Left colon (tissue), 2 donors: ENCODE measurements around the gene ZMIZ2. TPM values are rescaled to one million over a fixed set of nuclear protein-coding genes. Genes with fewer than 3 reads are reported as not detected.
A peak's percentile ranks its signal among the peaks of the same experiment; 100 is the strongest.
"Not testable (repeated sequence)": the region's sequence is repeated elsewhere in the genome, so short reads cannot be mapped to it uniquely, and the experiment has no call there.

Source experiments
- ATAC-seq: fragments of 200-7000 bp; cut with Tn5 transposase; one replicate; pipeline ENCODE4 v1.9.1; 2020; ENCODE audit warnings: mild to moderate bottlenecking, moderate library complexity
- DNase-seq, 2 donors: peaks; one replicate each; pipeline ENCODE4 v3.0.0-alpha.2; 2020
- intact Hi-C, 2 donors: fragments of 100-400 bp; cut with DNase I in 1 of 2; cut with micrococcal nuclease in 1 of 2; formaldehyde crosslinking; loops; one replicate each; pipeline versions ENCODE4 v1.11.2 to v1.14.0; 2022; cut with DNase I, micrococcal nuclease
- long read RNA-seq: library from polyadenylated mRNA; unstranded; transcript quantifications from one replicate; pipeline ENCODE4 v2.0.0, GENCODE V29; 2021
- total RNA-seq, 2 donors: library from RNA; stranded (reverse); fragmentation: NEBNext Ultra II Directional; extraction: Animal tissue kit (Norgen Biotek cat#: 25700); gene quantifications; one replicate each; pipeline ENCODE4 v1.2.1, GENCODE V29; 2021
- donor health status: DM: no; HTN: no; CAD: no.
- donor health status: DM: yes; HTN: yes; CAD: no.

Gene ZMIZ2
- 10 to 100 TPM; 67.1 to 83.3 TPM for total RNA-seq
- long read RNA-seq, partial matches to known transcripts = 33 of 38 reads
- long read RNA-seq, other reads (novel, unspliced or antisense) = 5 of 38 reads

- intact Hi-C loops = no loop called here
- DNase-seq = peak; percentile 89 to 94
- ATAC-seq = peak; percentile 95
Observed at GRCh38 chr7:44748045-44748947, at the start of gene ZMIZ2. TSS of gene ZMIZ2 (plus strand) at chr7:44748847. CDS start at chr7:44756250, 7,403 bp downstream.

GRCh38 chr7:44699598-44699997, 49.0 kb upstream of the ZMIZ2 start:
- DNase-seq, ATAC-seq, intact Hi-C loops: not testable (repeated sequence)

GRCh38 chr7:44700322-44700721, 48.3 kb upstream of the ZMIZ2 start:
- ATAC-seq = no peak
- intact Hi-C loops = no loop called here
- DNase-seq = no peak

GRCh38 chr7:44703391-44703790, 45.3 kb upstream of the ZMIZ2 start:
- ATAC-seq, DNase-seq, intact Hi-C loops: not testable (repeated sequence)

GRCh38 chr7:44703921-44704320, 44.7 kb upstream of the ZMIZ2 start:
- intact Hi-C loops = no loop called here
- DNase-seq (no peak), ATAC-seq (no peak)

GRCh38 chr7:44705434-44705833, 43.2 kb upstream of the ZMIZ2 start:
- ATAC-seq = no peak
- intact Hi-C loops = no loop called here
- no peak for DNase-seq

- ATAC-seq = no peak
- intact Hi-C loops = no loop called here
Observed at GRCh38 chr7:44706788-44707557, 41.7 kb upstream of the ZMIZ2 start.

GRCh38 chr7:44707558-44708230, 41.0 kb upstream of the ZMIZ2 start:
- no peak for DNase-seq
- intact Hi-C loops = no loop called here
- ATAC-seq = no peak

More at GRCh38 chr7:44706788-44707557, 41.7 kb upstream of the ZMIZ2 start:
- no peak for DNase-seq

GRCh38 chr7:44709011-44709915, 39.4 kb upstream of the ZMIZ2 start:
- no peak for ATAC-seq
- DNase-seq = no peak
- intact Hi-C loops = no loop called here

GRCh38 chr7:44709945-44710596, 38.6 kb upstream of the ZMIZ2 start:
- no peak for DNase-seq
- intact Hi-C loops = no loop called here

GRCh38 chr7:44711528-44711927, 37.1 kb upstream of the ZMIZ2 start:
- DNase-seq = no peak
- intact Hi-C loops = no loop called here
- peak; percentile 20 for ATAC-seq

More at GRCh38 chr7:44709945-44710596, 38.6 kb upstream of the ZMIZ2 start:
- peak; percentile 13 for ATAC-seq

- no peak for DNase-seq
- intact Hi-C loops = no loop called here
- peak; percentile 17 for ATAC-seq
Observed at GRCh38 chr7:44712012-44712411, 36.6 kb upstream of the ZMIZ2 start.

GRCh38 chr7:44713141-44713540, 35.5 kb upstream of the ZMIZ2 start:
- intact Hi-C loops = no loop called here
- DNase-seq (no peak), ATAC-seq (no peak)

- ATAC-seq (no peak), DNase-seq (no peak)
- intact Hi-C loops = no loop called here
Observed at GRCh38 chr7:44713680-44714335, 34.8 kb upstream of the ZMIZ2 start.

- intact Hi-C loops = no loop called here
- ATAC-seq (no peak), DNase-seq (no peak)
Observed at GRCh38 chr7:44716205-44716604, 32.4 kb upstream of the ZMIZ2 start.

GRCh38 chr7:44720301-44720700, 28.3 kb upstream of the ZMIZ2 start:
- ATAC-seq = no peak
- intact Hi-C loops = no loop called here

GRCh38 chr7:44724276-44724675, 24.4 kb upstream of the ZMIZ2 start:
- ATAC-seq (no peak), DNase-seq (no peak)
- intact Hi-C loops = no loop called here

More at GRCh38 chr7:44720301-44720700, 28.3 kb upstream of the ZMIZ2 start:
- no peak for DNase-seq
